Stimulated activated CD8-positive, alpha-beta memory T cell treated with anti-CD3 and anti-CD28 coated beads, Interleukin-7, amount 100 ng/mL, for 48 hours (primary cell): Measurements from ENCODE around the gene GPRC5A.
A peak's percentile ranks its signal among the peaks of the same experiment; 100 is the strongest.

Experiments
- DNase-seq, 2 donors: peaks; one replicate each; pipeline ENCODE4 v3.0.0-alpha.2; 2020; ENCODE audit warnings: low read depth in 1 of 2; ENCODE audit errors: extremely low read depth in 1 of 2

The GPRC5A gene

DNA sequence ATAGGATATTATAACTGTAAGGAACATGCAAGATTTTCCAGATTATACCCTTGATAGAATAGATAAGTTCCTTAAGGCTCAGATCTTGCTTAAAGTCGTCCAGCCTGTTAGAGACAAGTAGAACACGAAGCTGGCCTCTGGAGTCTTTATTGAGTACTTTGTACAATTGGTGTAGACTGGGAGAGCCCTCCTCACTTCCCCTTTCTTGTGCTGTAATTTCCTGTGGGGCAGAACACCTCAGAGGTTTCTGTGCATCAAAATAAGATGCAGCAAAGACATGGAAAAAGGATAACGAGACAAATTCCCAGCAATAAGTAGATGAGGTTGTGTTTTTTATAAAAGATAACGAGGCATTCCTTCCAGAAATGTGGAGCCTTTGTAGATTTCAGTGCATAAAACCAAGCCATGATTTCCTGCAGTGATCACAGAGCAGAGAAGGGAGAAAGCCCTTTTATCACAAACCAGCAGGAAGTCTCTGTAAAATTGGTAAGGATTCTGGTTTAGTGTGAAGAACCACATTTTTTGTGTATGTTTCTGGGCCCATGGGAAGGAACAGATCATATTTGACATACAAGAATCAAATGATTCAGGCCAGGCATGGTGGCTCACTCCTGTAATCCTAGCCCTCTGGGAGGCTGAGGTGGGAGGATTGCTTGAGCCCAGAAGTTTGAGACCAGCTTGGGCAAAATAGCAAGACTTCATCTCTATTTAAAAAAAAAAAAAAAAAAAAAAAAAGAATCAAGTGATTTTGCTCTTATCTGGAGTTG, 18.0 kb downstream of the GPRC5A start:
- no peak for DNase-seq

DNA sequence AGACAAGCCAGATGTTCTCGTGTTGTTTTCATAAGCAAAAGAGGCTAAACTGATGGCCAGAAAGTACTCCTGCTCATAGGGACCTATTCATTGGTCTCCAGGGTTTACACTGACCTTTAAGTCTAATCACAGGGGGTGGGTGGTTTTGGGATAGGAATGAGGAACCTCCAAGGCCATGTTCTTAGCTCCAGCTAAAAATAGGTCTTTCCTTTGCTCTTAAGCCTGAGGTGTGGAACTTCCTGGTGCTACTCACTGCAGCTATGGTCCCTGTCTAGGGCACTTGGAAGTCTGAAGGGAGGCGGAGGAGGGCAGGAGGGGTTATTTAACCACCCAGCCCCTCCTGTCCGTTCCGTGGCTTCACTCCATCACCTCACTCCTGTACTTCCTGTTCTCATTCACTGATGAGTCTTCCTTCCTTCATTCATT, 18.6 kb downstream of the GPRC5A start:
- no peak for DNase-seq

DNA sequence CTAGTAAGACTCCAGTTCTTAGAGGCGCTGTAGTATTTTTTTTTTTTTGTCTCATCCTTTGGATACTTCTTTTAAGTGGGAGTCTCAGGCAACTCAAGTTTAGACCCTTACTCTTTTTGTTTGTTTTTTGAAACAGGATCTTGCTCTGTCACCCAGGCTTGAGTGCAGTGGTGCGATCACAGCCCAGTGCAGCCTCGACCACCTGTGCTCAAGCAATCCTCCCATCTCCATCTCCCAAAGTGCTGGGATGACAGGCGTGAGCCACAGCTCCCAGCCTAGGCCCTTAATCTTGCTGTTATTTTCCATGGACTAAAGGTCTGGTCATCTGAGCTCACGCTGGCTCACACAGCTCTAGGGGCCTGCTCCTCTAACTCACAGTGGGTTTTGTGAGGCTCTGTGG, 21.3 kb downstream of the GPRC5A start:
- no peak for DNase-seq

GRCh38 chr12:12915656-12916055, 24.3 kb downstream of the GPRC5A start:
- DNase-seq = no peak

DNA sequence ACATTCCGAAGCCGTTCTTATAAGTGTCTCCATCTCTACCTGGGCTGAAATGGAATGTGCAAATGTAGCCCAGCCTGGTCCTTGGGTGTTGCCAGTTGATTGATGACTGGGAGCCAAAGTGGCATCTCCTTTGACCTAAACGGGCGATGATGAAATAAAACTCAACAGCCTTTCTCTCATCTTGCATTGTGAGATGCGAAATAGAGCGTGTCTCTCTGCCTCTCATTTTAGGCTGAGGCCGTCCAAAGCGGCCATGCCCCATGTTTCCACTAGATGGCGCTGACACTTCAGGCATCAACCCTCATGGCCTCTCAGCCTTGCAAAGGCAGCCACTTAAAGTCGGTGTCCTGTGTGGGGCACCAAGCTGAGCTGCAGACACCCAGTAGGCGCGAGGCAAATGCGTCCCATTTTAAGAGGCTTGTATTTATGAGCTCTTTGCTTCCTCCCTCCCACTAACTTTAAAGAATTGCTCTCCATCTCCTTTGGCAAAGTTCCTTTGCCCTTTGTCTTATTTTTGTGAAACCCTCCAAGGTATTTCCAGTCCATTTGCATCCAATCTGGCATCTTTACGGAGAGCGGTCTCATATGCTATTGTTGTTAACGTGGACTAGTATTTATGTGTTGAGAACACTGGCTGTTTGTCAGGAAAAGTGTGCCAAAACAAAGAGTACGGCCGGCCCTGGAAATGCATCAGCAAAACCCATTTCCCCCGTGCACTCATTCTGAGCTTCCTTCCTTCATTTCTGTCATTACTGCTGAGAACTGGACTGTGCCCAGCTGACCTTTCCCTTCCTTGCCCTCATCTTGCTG, 25.0 kb downstream of the GPRC5A start:
- peak; percentile 49 to 67 for DNase-seq

DNA sequence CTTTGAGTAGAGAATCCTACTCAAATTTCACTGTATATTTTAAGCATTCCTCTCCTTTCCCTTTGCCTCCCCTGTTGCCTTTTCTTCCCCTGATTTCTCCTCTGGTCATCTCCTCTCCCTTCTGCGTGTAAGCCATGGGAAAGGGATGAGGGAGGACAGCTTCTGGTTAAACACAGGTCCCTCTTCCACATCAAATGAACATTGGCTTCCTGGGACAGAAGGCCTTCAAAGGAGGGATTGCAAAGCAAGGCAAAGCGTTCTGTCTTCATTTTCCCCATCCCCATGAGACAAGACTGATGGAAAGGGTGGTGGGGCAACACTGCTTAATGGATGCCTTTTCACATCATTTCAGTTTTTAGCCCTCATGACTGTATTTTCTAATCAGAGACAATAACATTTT, 26.2 kb downstream of the GPRC5A start:
- DNase-seq = no peak

DNA sequence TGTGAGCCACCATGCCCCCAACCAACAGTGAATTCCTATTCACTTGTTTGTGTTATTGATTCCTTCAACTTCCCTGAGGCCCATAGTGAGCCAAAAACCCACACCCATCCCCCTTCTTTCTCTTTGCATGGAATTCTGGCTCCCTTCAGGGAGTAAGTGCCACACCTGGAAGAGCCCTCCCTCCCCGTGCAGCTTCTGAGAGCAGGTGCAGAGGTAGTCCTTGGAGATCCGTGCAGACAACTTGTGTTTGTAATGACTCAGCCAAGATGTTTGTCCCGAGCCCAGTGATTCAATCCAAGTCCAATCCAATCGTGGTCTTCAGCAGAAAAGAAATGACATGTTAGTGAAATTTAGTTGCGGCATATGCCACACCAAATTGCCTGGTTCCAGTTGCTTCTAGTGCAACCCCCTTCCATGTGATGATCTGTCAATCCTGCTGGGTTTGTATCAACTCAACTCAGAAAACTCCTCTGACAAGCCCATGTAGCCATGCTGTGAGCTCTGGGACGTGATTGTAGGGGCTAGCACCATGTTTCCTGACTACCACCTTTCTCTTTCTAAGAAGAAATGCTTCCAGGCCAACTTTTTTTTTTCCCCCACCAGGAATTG, 27.5 kb downstream of the GPRC5A start:
- no peak for DNase-seq

DNA sequence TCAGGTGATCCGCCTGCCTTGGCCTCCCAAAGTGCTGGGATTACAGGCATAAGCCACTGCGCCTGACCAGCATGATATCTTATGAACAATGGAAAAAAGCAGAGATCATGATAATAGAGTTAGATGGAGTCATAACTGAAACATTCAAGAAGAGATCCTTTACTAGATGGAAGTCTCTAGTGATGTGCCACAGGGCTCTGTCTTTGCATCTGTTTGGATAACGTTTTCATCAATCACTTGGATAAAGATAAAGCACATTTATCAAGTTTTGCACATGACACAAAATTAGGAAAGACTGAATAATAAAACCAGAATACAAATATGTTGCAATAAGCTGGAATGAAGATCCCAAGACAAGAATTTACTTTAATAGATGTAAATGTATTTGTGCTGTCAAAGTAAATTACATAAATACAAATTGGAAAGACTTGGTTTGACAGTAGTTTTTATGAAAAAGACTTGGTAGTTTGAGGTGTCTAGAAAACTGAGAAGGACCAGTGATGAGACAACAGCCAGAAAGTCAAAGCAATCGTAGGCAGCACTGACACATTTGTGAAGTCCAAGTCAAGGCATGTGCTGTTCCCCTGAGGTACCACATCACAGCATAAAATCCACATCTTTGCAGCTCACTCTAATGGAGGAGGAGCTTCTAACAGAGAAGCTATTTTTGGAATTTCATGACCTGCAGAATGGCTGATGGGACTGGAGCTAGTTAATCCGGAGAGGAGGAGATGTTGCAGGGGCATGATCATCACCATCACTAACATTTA, 28.5 kb downstream of the GPRC5A start:
- DNase-seq = no peak

DNA sequence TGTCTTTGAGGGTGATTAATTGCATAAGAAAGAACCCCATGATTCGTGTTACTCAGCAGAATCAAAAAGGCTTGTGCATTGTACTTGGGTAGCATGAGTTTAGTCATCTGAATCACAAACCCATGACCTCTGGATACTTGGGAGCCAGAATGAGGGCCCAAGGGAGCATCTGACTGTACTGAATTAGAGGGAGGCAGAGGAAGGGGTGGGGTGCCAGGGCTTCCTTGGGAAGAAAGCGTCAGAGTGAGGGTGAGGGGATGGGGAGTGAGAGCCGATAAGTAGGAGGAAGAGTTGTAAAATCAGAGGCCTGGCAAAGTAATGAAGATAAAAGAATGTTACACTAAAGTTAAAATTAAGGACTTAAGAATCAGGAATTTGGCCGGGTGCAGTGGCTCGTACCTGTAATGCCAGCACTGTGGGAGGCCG, 30.8 kb downstream of the GPRC5A start:
- DNase-seq = no peak

DNA sequence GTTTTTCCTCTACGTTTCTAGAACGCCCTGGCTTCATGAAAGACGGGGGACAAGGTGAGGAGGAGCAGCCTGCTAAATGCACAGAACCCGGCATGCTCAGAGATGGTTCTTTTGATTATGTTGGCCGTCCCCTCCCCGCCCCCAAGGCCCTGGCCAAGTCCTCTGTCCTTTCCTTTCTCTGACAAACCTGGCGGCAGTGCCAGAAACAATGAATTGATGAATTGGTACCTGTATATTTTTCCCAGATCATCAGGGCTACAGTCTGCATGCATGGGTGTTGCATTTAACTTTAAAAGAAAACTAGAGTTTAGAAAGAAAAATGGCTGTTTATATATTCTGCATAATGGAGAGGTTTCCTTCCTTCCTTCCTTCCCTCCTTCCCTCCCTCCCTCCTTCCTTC, 31.6 kb downstream of the GPRC5A start:
- DNase-seq = no peak

DNA sequence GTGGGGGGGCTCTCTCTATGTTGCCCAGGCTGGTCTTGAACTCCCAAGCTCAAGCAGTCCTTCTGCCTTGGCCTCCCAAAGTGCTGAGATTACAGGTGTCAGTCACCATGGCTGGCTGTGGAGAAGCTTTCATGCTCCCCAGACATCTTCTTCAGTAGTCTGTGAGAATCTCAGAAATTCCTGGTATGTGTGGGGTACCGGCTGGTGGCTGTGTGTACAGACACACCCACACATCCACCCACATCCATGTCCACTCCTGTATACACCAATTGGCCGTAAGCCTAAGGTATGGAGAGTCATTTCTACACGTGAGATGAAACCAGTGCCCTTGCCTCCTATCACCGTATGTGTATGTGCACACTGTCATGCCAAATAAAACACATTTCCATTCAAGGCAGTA, 32.8 kb downstream of the GPRC5A start:
- DNase-seq = no peak

DNA sequence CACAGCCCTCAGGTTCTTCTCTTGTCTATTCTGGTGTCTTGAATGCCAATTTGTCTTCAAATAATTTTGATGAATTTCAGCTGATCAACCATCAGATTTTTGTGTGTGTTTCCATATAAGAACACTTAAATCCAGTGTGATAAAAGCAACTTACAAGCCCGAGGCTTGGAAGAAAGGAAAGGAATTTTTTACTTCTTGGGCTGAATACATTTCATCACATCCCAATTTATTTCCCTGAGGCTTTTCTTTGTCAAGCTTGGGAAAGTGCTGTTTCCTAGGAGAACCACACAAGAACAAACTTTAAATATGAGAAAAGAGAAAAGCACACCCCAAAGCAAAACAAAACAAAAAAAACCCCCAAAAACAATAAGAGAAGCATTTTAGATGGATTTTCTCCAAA, 34.0 kb downstream of the GPRC5A start:
- no peak for DNase-seq

- DNase-seq = no peak
Observed at GRCh38 chr12:12926571-12927071, 35.3 kb downstream of the GPRC5A start.

GRCh38 chr12:12927211-12928079, 36.1 kb downstream of the GPRC5A start:
- DNase-seq = peak in 1 of 2 donors; percentile 9

- DNase-seq = no peak
Observed at GRCh38 chr12:12929696-12930095, 38.3 kb downstream of the GPRC5A start.

DNA sequence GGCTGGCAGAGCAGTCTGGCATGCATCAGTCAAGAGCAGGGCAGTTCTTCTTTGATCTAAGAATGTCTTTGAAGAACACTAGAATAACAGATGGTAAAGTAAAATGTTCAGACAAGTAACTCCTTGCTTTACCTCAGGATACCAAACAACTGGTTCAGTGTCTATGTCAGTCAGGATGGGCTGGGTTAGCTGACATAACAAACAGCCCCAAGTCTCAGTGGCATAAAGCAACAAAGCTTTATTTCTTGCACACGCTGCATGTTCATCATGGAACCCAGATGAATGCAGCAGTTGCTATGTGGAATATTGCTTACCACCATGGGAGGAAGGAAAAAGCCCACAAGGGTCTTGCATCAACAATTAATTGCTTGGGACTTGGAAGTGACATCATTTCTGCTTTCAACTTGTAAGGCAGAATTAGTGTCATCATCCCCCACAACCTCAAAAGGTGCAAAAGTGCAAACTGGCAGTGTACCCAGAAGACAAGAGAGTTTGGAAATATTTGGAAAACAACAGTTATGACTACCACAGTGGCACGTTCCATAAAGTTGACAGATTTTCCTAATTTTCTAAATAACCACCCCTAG, 39.4 kb downstream of the GPRC5A start:
- DNase-seq = no peak

GRCh38 chr12:12933742-12934141, 42.4 kb downstream of the GPRC5A start:
- no peak for DNase-seq

GRCh38 chr12:12934556-12934955, 43.2 kb downstream of the GPRC5A start:
- no peak for DNase-seq

GRCh38 chr12:12936983-12937491, 45.7 kb downstream of the GPRC5A start:
- no peak for DNase-seq
